OCI-LY7 (cell line): ENCODE measurements around the gene IL17D. TPM values are rescaled to one million over a fixed set of nuclear protein-coding genes. Genes with fewer than 3 reads are reported as not detected.

Experiments
- BruUV-seq: library from RNA; stranded (reverse); fragments of 400-500 nt; replicated peaks from 2 replicates; lab custom pipeline; 2021; lab: Mats Ljungman, UMichigan
- CTCF ChIA-PET: fragments of 300-600 bp; sonication (Branson Sonifier 250); formaldehyde crosslinking; loops from one replicate; lab custom pipeline; 2022; ENCODE audit warnings: antibody characterized with exemption; ENCODE audit not compliant: unreplicated experiment; lab: Charles Lee
- POLR2A ChIA-PET: fragments of 300-600 bp; sonication (Branson Sonifier 250); formaldehyde crosslinking; loops from one replicate; lab custom pipeline; 2022; ENCODE audit warnings: antibody characterized with exemption; lab: Charles Lee
- DNase-seq: peaks from one replicate; pipeline ENCODE4 v3.0.0-alpha.2; 2015; ENCODE audit warnings: low spot score
- H2AFZ ChIP-seq: fragments of 200-600 bp; sonication (generic), shearing (Covaris generic); 2 replicates; pipeline ENCODE4 v1.6.1; 2014; ENCODE audit warnings: mild to moderate bottlenecking, antibody characterized with exemption, low read length, moderate library complexity
- H3K27ac ChIP-seq: fragments of 200-600 bp; sonication (generic); 2 replicates; pipeline ENCODE4 v1.5.1; 2014; ENCODE audit warnings: mixed run types, low read depth, mild to moderate bottlenecking, moderate library complexity, low read length, inconsistent platforms; ENCODE audit not compliant: poor library complexity, severe bottlenecking
- H3K36me3 ChIP-seq: fragments of 200-600 bp; sonication (generic); 2 replicates; pipeline ENCODE4 v1.6.1; 2014; ENCODE audit warnings: mild to moderate bottlenecking, antibody characterized with exemption, low read length, moderate library complexity, mixed read lengths; ENCODE audit not compliant: insufficient read depth
- H3K4me1 ChIP-seq: fragments of 200-600 bp; sonication (generic); 2 replicates; pipeline ENCODE4 v1.5.1; 2014; ENCODE audit warnings: mild to moderate bottlenecking, low read length; ENCODE audit not compliant: insufficient read depth, poor library complexity, severe bottlenecking
- H3K4me2 ChIP-seq: fragments of 200-600 bp; sonication (generic); 2 replicates; pipeline ENCODE4 v1.6.1; 2014; ENCODE audit warnings: mild to moderate bottlenecking, low read length
- H3K4me3 ChIP-seq: fragments of 200-600 bp; sonication (generic); 2 replicates; pipeline ENCODE4 v1.5.1; 2014; ENCODE audit warnings: mild to moderate bottlenecking, low read depth, low read length; ENCODE audit not compliant: poor library complexity, severe bottlenecking
- H3K79me2 ChIP-seq: fragments of 200-600 bp; sonication (generic); 2 replicates; pipeline ENCODE4 v1.6.1; 2016; ENCODE audit warnings: low read depth, mild to moderate bottlenecking, low read length, moderate library complexity, mixed read lengths; ENCODE audit not compliant: insufficient read depth
- H3K9me2 ChIP-seq: fragments of 200-600 bp; sonication (generic); 2 replicates; pipeline ENCODE4 v1.6.1; 2016; ENCODE audit warnings: mild to moderate bottlenecking, low read length, mixed read lengths; ENCODE audit not compliant: insufficient read depth
- H3K9me3 ChIP-seq: fragments of 200-600 bp; sonication (generic); 2 replicates; pipeline ENCODE4 v1.6.1; 2014; ENCODE audit warnings: mild to moderate bottlenecking, mixed run types, low read length, mixed read lengths
- H4K20me1 ChIP-seq: fragments of 200-600 bp; sonication (generic); 2 replicates; pipeline ENCODE4 v1.6.1; 2014; ENCODE audit warnings: mild to moderate bottlenecking, antibody characterized with exemption, low read length, moderate library complexity, mixed read lengths; ENCODE audit not compliant: insufficient read depth
- CTCF ChIP-seq: fragments of 200-600 bp; sonication (generic); conservative IDR thresholded peaks from 2 replicates; pipeline ENCODE4 v1.5.1; 2014; ENCODE audit warnings: mild to moderate bottlenecking, antibody characterized with exemption, low read length, moderate library complexity, mixed read lengths
- EZH2phosphoT487 ChIP-seq: fragments of 200-600 bp; sonication (generic); IDR thresholded peaks from 2 replicates; pipeline ENCODE4 v1.6.1; 2018; ENCODE audit warnings: low read depth, borderline replicate concordance, mild to moderate bottlenecking, mixed run types, antibody characterized with exemption, low read length, moderate library complexity, mixed read lengths
- intact Hi-C: fragments of 100-400 bp; cut with micrococcal nuclease; formaldehyde crosslinking; loops from one replicate; pipeline ENCODE4 v1.10.0; 2022; ENCODE audit not compliant: unreplicated experiment
- total RNA-seq, 2 experiments: library from RNA; depleted of rRNA in 1 of 2; stranded (reverse); fragments of >200 nt in 1 of 2; shearing (Covaris generic) in 1 of 2; gene quantifications; 2 replicates each; pipeline ENCODE4 v1.2.3, GENCODE V29; 2014 to 2022

The IL17D gene
- total RNA-seq, 2 experiments from 2014 or later, result 0.51 to 1.1 TPM

GRCh38 chr13:20749377-20749776 is 45.9 kb downstream of the IL17D start:
- H3K9me2 ChIP-seq, result no peaks in the 10 kb centered on the region
- BruUV-seq, result no TSS peak
- intact Hi-C loops, result no loop called here
- DNase-seq, result no peak
- TF ChIP-seq CTCF (no peak), EZH2phosphoT487 (no peak)
- H3K36me3 ChIP-seq, result no peaks in the 10 kb centered on the region
- ChIA-PET POLR2A (interaction anchor here (0.5 to 0.6 kb wide), 3 partner anchors 39 to 1035 kb away, joined by 3 to 6 read pairs (median 5); no protein-coding TSS in a partner anchor), CTCF (no interaction called here)
- no peaks in the 10 kb centered on the region for H3K4me1 ChIP-seq
- H3K4me3 ChIP-seq, result no peak overlapping the region
- no peak overlapping the region for H3K4me2 ChIP-seq
- H2AFZ ChIP-seq, result no peak overlapping the region
- no peaks in the 10 kb centered on the region for H4K20me1 ChIP-seq
- H3K27ac ChIP-seq, result no peak overlapping the region
- H3K9me3 ChIP-seq, result peaks cover 19% of the 10 kb centered on the region; the same call in 1 of the 2 replicates
- no peaks in the 10 kb centered on the region for H3K79me2 ChIP-seq

GRCh38 chr13:20754009-20754408 is 50.5 kb downstream of the IL17D start:
- TF ChIP-seq EZH2phosphoT487, result no peak
- TF ChIP-seq CTCF, result no peak

GRCh38 chr13:20760872-20761271 is 57.4 kb downstream of the IL17D start:
- DNase-seq, result no peak
- CTCF ChIA-PET, result no interaction called here
- Histone ChIP-seq H3K4me2 (no peak overlapping the region), H4K20me1 (no peaks in the 10 kb centered on the region), H3K4me1 (no peaks in the 10 kb centered on the region), H3K4me3 (no peak overlapping the region), H3K9me3 (0 out of 2 replicates have a peak, but pooled peaks cover 7% of the 10 kb centered on the region), H3K79me2 (no peaks in the 10 kb centered on the region), H2AFZ (no peak overlapping the region), H3K9me2 (no peaks in the 10 kb centered on the region), H3K27ac (no peak overlapping the region), H3K36me3 (no peaks in the 10 kb centered on the region)
- intact Hi-C loops, result no loop called here
- TF ChIP-seq CTCF, result no peak
- TF ChIP-seq EZH2phosphoT487, result no peak
- POLR2A ChIA-PET, result no interaction called here
- no TSS peak for BruUV-seq

More at GRCh38 chr13:20754009-20754408, 50.5 kb downstream of the IL17D start:
- Histone ChIP-seq H3K9me3 (peaks cover 24% of the 10 kb centered on the region; the same call in 1 of the 2 replicates), H2AFZ (no peak overlapping the region), H3K79me2 (no peaks in the 10 kb centered on the region), H4K20me1 (no peaks in the 10 kb centered on the region), H3K4me3 (no peak overlapping the region), H3K4me2 (no peak overlapping the region), H3K9me2 (no peaks in the 10 kb centered on the region), H3K27ac (no peak overlapping the region), H3K4me1 (no peaks in the 10 kb centered on the region), H3K36me3 (no peaks in the 10 kb centered on the region)
- no TSS peak for BruUV-seq
- ChIA-PET CTCF (no interaction called here), POLR2A (interaction anchor here (0.6 to 0.7 kb wide), 2 partner anchors 291 to 1014 kb away, joined by 3 to 5 read pairs; no protein-coding TSS in a partner anchor)
- no peak for DNase-seq
- intact Hi-C loops, result no loop called here
